SU-DHL-6 (cell line): ENCODE results near the gene RUFY3.

Source experiments
- EZH2phosphoT487 ChIP-seq: fragments of 200-600 bp; sonication (generic), shearing (Covaris generic); conservative IDR thresholded peaks from 2 replicates; pipeline ENCODE4 v1.6.1; 2018; ENCODE audit warnings: mild to moderate bottlenecking, antibody characterized with exemption, low read length, moderate library complexity, mixed read lengths
- TF ChIP-seq, protein P1 (sequence below): fragments of 200-600 bp; sonication (generic); IDR thresholded peaks from one replicate; pipeline ENCODE4 v1.5.1; 2017; ENCODE audit warnings: antibody characterized with exemption, mild to moderate bottlenecking, low read length, moderate library complexity; ENCODE audit not compliant: insufficient read depth, poor library complexity, severe bottlenecking

DNA sequence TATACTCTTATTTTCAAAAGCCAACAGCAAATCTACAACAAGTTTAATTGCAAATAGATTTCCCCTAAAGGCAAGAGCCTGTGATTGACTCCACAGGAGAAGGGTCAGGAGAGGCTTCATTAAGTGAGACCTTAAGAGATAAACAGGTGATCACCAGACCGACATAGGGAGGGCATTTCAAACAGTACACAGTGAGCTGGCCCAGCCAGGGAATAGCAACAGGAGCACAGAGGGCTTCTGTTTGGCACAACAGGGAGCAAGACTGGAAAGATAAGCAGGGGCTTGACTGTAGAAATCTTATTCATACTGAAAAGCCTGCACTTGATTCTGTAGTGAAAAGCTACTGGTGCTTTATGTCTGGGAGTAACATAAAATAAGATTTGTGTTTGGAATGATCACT, 3.9 kb downstream of the RUFY3 start:
- TF ChIP-seq, protein P1, sequence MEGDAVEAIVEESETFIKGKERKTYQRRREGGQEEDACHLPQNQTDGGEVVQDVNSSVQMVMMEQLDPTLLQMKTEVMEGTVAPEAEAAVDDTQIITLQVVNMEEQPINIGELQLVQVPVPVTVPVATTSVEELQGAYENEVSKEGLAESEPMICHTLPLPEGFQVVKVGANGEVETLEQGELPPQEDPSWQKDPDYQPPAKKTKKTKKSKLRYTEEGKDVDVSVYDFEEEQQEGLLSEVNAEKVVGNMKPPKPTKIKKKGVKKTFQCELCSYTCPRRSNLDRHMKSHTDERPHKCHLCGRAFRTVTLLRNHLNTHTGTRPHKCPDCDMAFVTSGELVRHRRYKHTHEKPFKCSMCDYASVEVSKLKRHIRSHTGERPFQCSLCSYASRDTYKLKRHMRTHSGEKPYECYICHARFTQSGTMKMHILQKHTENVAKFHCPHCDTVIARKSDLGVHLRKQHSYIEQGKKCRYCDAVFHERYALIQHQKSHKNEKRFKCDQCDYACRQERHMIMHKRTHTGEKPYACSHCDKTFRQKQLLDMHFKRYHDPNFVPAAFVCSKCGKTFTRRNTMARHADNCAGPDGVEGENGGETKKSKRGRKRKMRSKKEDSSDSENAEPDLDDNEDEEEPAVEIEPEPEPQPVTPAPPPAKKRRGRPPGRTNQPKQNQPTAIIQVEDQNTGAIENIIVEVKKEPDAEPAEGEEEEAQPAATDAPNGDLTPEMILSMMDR, result no peak
- TF ChIP-seq EZH2phosphoT487, result no peak
